ENCODE measurements around the gene PLCH1. TPM values are rescaled to one million over a fixed set of nuclear protein-coding genes. Genes with fewer than 3 reads are reported as not detected.

PLCH1 gene
- total RNA-seq, 1 donor = 0.36 TPM

GRCh38 chr3:155744010-155744625, 753 bp downstream of the PLCH1 start:
- DNase-seq (ENCODE audit: insufficient read length, low spot score, missing footprints) = peak; percentile 91
- peak overlapping the region; percentile 99 for H3K4me2 ChIP-seq (ENCODE audit: insufficient read depth, low read length)
- peak overlapping the region; percentile 68 for H3K4me3 ChIP-seq (ENCODE audit: insufficient read depth, low read length)
- H3K27ac ChIP-seq (ENCODE audit: low read depth, low read length) = no peak overlapping the region
- peaks cover 27% of the 10 kb centered on the region for H3K4me1 ChIP-seq (ENCODE audit: insufficient read depth, low read length)
- no peaks in the 10 kb centered on the region for H3K79me2 ChIP-seq (ENCODE audit: insufficient read depth, low read length)
- no peak for TF ChIP-seq CTCF (IDR thresholded peaks at IDR 0.05; ENCODE audit: extremely low read depth, low read depth, low read length)
- H3K9me3 ChIP-seq (ENCODE audit: low read depth, low read length) = no peaks in the 10 kb centered on the region
- no peaks in the 10 kb centered on the region for H3K36me3 ChIP-seq (ENCODE audit: insufficient read depth, low read length)
- peaks cover 33% of the 10 kb centered on the region for H3K27me3 ChIP-seq (ENCODE audit: insufficient read depth, low read length)
- no peaks in the 10 kb centered on the region for H4K20me1 ChIP-seq (ENCODE audit: insufficient read depth, low read length)
- H2AFZ ChIP-seq (ENCODE audit: low read length) = peak overlapping the region; percentile 88

- no peak for TF ChIP-seq CTCF (IDR thresholded peaks at IDR 0.05; ENCODE audit: extremely low read depth, low read depth, low read length)
- peaks cover 33% of the 10 kb centered on the region for H3K27me3 ChIP-seq (ENCODE audit: insufficient read depth, low read length)
- H3K79me2 ChIP-seq (ENCODE audit: insufficient read depth, low read length) = no peaks in the 10 kb centered on the region
- peaks cover 27% of the 10 kb centered on the region for H3K4me1 ChIP-seq (ENCODE audit: insufficient read depth, low read length)
- no peaks in the 10 kb centered on the region for H3K36me3 ChIP-seq (ENCODE audit: insufficient read depth, low read length)
- H2AFZ ChIP-seq (ENCODE audit: low read length) = peak overlapping the region; percentile 88
- DNase-seq (ENCODE audit: insufficient read length, low spot score, missing footprints) = no peak
- peak overlapping the region; percentile 99 for H3K4me2 ChIP-seq (ENCODE audit: insufficient read depth, low read length)
- no peak overlapping the region for H3K27ac ChIP-seq (ENCODE audit: low read depth, low read length)
- no peaks in the 10 kb centered on the region for H3K9me3 ChIP-seq (ENCODE audit: low read depth, low read length)
- H3K4me3 ChIP-seq (ENCODE audit: insufficient read depth, low read length) = peak overlapping the region; percentile 68
- no peaks in the 10 kb centered on the region for H4K20me1 ChIP-seq (ENCODE audit: insufficient read depth, low read length)
These were observed 1.3 kb downstream of the PLCH1 start for GRCh38 chr3:155743606-155744005.

GRCh38 chr3:155742349-155742965, 2.4 kb downstream of the PLCH1 start:
- no peak overlapping the region for H3K27ac ChIP-seq (ENCODE audit: low read depth, low read length)
- H3K27me3 ChIP-seq (ENCODE audit: insufficient read depth, low read length) = peaks cover 31% of the 10 kb centered on the region
- H3K4me1 ChIP-seq (ENCODE audit: insufficient read depth, low read length) = peaks cover 27% of the 10 kb centered on the region
- DNase-seq (ENCODE audit: insufficient read length, low spot score, missing footprints) = no peak
- H3K79me2 ChIP-seq (ENCODE audit: insufficient read depth, low read length) = no peaks in the 10 kb centered on the region
- no peaks in the 10 kb centered on the region for H3K36me3 ChIP-seq (ENCODE audit: insufficient read depth, low read length)
- H3K4me2 ChIP-seq (ENCODE audit: insufficient read depth, low read length) = no peak overlapping the region
- H2AFZ ChIP-seq (ENCODE audit: low read length) = no peak overlapping the region
- H4K20me1 ChIP-seq (ENCODE audit: insufficient read depth, low read length) = no peaks in the 10 kb centered on the region
- TF ChIP-seq CTCF (IDR thresholded peaks at IDR 0.05; ENCODE audit: extremely low read depth, low read depth, low read length) = no peak
- H3K4me3 ChIP-seq (ENCODE audit: insufficient read depth, low read length) = no peak overlapping the region
- no peaks in the 10 kb centered on the region for H3K9me3 ChIP-seq (ENCODE audit: low read depth, low read length)

- no peak for TF ChIP-seq CTCF (IDR thresholded peaks at IDR 0.05; ENCODE audit: extremely low read depth, low read depth, low read length)
- no peak overlapping the region for H2AFZ ChIP-seq (ENCODE audit: low read length)
- H3K4me1 ChIP-seq (ENCODE audit: insufficient read depth, low read length) = peaks cover 27% of the 10 kb centered on the region
- H3K9me3 ChIP-seq (ENCODE audit: low read depth, low read length) = no peaks in the 10 kb centered on the region
- H4K20me1 ChIP-seq (ENCODE audit: insufficient read depth, low read length) = no peaks in the 10 kb centered on the region
- no peak overlapping the region for H3K27ac ChIP-seq (ENCODE audit: low read depth, low read length)
- H3K79me2 ChIP-seq (ENCODE audit: insufficient read depth, low read length) = no peaks in the 10 kb centered on the region
- DNase-seq (ENCODE audit: insufficient read length, low spot score, missing footprints) = no peak
- no peak overlapping the region for H3K4me2 ChIP-seq (ENCODE audit: insufficient read depth, low read length)
- H3K4me3 ChIP-seq (ENCODE audit: insufficient read depth, low read length) = no peak overlapping the region
- H3K36me3 ChIP-seq (ENCODE audit: insufficient read depth, low read length) = no peaks in the 10 kb centered on the region
- peaks cover 29% of the 10 kb centered on the region for H3K27me3 ChIP-seq (ENCODE audit: insufficient read depth, low read length)
These were observed 3.3 kb downstream of the PLCH1 start for GRCh38 chr3:155741603-155742002.
